ENCODE data around the gene GSKIP.
A peak's percentile ranks its signal among the peaks of the same experiment; 100 is the strongest.

Gene GSKIP

DNA sequence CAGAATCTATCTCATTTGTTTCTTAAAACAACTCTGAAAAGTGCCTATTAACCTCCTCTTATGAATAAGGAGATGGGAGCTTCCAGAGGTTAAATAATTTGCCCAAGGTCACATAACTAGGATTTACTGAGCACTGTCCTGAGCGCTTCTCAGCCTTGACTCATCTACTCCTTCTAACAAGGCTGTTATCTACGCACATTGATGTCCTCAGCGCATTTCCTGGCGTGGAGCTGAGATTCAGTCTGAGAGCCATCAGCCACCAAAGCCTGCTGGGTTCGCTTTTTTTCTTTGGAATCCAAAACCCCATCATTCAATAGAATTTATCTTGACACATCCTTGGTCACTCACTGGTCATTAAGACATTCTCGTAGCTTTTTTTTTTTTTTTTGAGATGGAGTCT is 57.9 kb downstream of the GSKIP start:
- no peak for DNase-seq

DNA sequence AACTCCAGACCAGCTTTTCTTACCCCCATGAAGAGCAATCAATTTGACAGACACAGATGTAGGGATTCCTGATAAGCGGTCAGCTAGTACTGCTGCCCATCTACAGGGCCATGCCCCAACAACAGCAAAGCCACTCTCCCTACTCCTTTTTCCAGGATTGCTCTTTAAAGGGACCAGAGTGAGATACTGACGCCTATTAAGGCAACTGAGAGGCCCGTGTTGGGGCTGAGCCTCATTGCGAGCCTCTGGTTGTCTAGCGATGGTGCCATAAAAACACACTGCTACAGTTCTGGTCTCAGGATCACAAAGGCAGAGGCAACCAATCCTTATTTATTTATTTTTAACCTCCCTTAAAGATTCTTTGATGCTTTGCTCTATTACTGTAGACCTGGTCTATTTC is 59.7 kb downstream of the GSKIP start:
- no peak for DNase-seq

DNA sequence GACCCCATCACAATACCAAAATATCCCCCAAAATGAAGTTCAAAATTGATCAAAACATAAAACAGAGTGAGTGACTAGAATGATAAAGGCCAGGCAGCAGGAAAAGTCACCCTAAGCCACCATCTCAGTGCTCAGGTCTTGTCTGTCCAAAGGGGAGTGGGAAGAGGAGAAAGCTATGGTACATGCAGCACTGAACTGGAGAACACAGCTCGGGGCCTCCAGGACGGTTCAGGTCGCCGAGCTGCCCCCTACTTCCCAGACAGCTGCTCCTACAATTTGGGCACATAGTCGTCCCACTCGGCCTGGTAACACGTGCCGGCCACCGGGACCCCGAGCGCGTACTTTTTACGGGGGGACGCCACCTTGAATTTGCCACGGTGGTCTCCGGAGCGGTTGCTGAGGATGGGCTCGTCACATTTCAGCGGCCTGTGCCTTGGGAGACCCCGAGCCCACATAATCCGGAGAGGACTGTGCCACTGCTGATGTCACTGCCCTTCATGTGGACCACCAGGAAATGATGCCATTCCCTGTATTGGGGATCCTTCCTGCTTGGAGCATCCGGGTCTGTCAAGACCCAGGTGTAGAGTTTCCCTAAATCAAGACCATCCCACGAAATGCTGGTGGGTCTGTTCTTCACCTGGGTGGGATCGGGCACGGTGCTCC is 60.3 kb downstream of the GSKIP start:
- DNase-seq = no peak

DNA sequence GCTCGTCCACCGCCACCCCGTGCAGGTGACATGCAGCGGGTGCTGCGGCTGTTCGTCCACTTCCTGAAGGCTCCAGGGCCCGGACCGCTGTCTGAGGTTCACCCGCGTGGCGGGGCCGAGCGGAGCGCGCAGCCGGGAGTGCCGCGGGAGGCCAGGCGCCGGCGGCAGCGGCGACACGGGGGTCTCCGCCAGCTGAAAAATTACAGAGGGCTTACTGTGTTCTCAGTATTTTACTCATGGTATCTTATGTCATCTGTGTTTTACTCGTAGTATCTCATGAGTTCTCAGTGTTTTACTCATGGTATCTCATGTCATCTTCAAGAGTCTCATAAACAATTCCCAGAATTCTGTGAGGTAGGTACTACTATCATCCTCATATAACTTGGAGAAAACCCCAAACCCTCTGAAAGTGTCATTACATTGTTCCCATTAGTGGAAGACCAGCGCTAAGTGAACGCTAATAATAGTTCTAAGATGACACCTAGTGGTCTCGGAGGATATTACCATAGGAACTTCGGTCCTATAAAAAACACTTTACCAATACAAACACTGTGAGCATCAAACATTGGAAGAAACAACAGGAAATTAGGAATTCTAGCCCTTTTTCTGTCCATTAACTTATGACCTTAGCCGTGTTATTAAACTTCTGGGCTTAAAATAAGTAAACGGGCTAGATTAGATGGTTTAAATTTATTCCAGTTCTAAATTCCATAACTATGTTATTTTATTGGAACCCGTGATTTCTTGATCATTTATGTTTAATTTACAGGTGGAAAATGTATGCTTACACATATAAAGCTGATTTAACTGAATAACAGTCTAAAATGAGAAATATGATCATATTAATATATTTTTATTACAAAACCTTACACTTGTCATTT is 61.0 kb downstream of the GSKIP start:
- peak; percentile 69 for DNase-seq

DNA sequence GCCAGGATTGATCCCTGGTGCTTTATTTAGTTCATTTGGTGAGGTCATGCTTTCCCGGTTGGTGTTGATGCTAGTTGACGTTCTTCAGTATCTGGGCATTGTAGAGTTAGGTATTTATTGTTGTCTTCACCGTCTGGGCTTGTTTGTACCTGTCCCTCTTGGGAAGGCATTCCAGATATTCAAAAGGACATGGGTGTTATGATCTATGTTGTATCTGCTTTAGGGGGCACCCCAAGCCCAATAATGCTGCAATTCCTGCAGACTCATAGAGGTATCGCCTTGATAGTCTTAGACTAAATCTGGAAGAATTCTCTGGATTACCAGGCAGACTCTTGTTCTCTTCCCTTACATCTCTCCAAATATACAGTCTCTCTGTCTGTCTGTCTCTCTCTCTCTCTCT is 70.7 kb downstream of the GSKIP start:
- no peak for DNase-seq

Measured in fibroblast of skin of right biceps (primary cell).